HCT116 (cell line): ENCODE measurements around the gene SNRPF. TPM values are rescaled to one million over a fixed set of nuclear protein-coding genes. Genes with fewer than 3 reads are reported as not detected.

Experiments
- ATAC-seq: fragments of 200-7000 bp; cut with Tn5 transposase; 2 replicates; pipeline ENCODE4 v1.9.1; 2020; ENCODE audit warnings: mild to moderate bottlenecking, moderate library complexity
- BruUV-seq: library from RNA; stranded (reverse); fragments of 400-500 nt; replicated peaks from 2 replicates; lab custom pipeline; 2021; lab: Mats Ljungman, UMichigan
- CTCF ChIA-PET: fragments of 300-600 bp; sonication (Branson Sonifier 250); formaldehyde crosslinking; loops from one replicate; lab custom pipeline; 2021; ENCODE audit warnings: antibody characterized with exemption; lab: Charles Lee
- POLR2A ChIA-PET: fragments of 300-600, 350-600 bp; sonication (Branson Sonifier 250); formaldehyde crosslinking; loops from one replicate; lab custom pipeline; 2021; ENCODE audit warnings: antibody characterized with exemption; lab: Charles Lee
- RAD21 ChIA-PET, 2 experiments: fragments of 300-600 bp; sonication (Branson Sonifier 250); formaldehyde crosslinking; loops; one replicate each; lab custom pipeline; 2023; ENCODE audit warnings: low total read pairs in 2 of 2; ENCODE audit not compliant: uncharacterized antibody in 2 of 2, unreplicated experiment in 2 of 2, low non-redundant PET in 1 of 2; lab: Charles Lee
- DNase-seq: peaks from one replicate; pipeline ENCODE4 v3.0.0-alpha.2; 2010; ENCODE audit warnings: low read depth, low spot score
- H2AFZ ChIP-seq: fragments of 200-600 bp; shearing (Covaris generic), sonication (generic); 2 replicates; pipeline ENCODE4 v1.6.1; 2017; ENCODE audit warnings: low read depth, mixed run types, mixed read lengths, antibody characterized with exemption, low read length; ENCODE audit not compliant: poor library complexity, severe bottlenecking
- H3K27ac ChIP-seq: 2 replicates; pipeline ENCODE4 v1.5.1; 2012; ENCODE audit warnings: low read depth, low read length
- H3K27me3 ChIP-seq: fragments of 200-600 bp; sonication (generic); 2 replicates; pipeline ENCODE4 v1.6.1; 2016; ENCODE audit warnings: mixed run types, low read length, mixed read lengths; ENCODE audit not compliant: insufficient read depth
- H3K36me3 ChIP-seq, 2 experiments: fragments of 200-500 bp in 1 of 2; fragments of 200-600 bp in 1 of 2; sonication (Bioruptor generic) in 1 of 2; sonication (generic) in 1 of 2; 2 replicates each; pipeline versions ENCODE4 v1.5.1 to v1.6.1; 2014 to 2016; ENCODE audit warnings: low read length in 2 of 2, inconsistent platforms in 1 of 2, mixed read lengths in 1 of 2, mixed run types in 1 of 2; ENCODE audit not compliant: insufficient read depth in 2 of 2, control insufficient read depth in 1 of 2
- H3K4me1 ChIP-seq, 2 experiments: fragments of 200-600 bp in 1 of 2; sonication (generic) in 1 of 2; 2 replicates each; pipeline versions ENCODE4 v1.5.1 to v1.6.1; 2012 to 2017; ENCODE audit warnings: low read length in 2 of 2, inconsistent platforms in 1 of 2, mild to moderate bottlenecking in 1 of 2, mixed read lengths in 1 of 2, mixed run types in 1 of 2, moderate library complexity in 1 of 2; ENCODE audit not compliant: insufficient read depth in 2 of 2, control insufficient read depth in 1 of 2
- H3K4me2 ChIP-seq: fragments of 200-600 bp; sonication (generic); 2 replicates; pipeline ENCODE4 v1.6.1; 2017; ENCODE audit warnings: mixed run types, low read length, mixed read lengths
- H3K4me3 ChIP-seq, 2 experiments: fragments of 200-600 bp in 1 of 2; sonication (generic) in 1 of 2; replicated peaks in 1 of 2; 2 replicates each; pipeline ENCODE4 v1.5.1; 2011 to 2016; ENCODE audit warnings: low read length in 2 of 2, control low read depth in 1 of 2, low read depth in 1 of 2, mild to moderate bottlenecking in 1 of 2, mixed read lengths in 1 of 2, mixed run types in 1 of 2
- H3K79me2 ChIP-seq: fragments of 200-600 bp; sonication (generic); 2 replicates; pipeline ENCODE4 v1.6.1; 2017; ENCODE audit warnings: mild to moderate bottlenecking, mixed run types, low read length, moderate library complexity, mixed read lengths; ENCODE audit not compliant: insufficient read depth
- H3K9ac ChIP-seq: fragments of 200-600 bp; sonication (generic); 2 replicates; pipeline ENCODE4 v1.6.1; 2016; ENCODE audit warnings: low read length, mixed read lengths
- H3K9me2 ChIP-seq: fragments of 200-600 bp; sonication (generic), shearing (Covaris generic); 2 replicates; pipeline ENCODE4 v1.6.1; 2017; ENCODE audit warnings: mixed run types, mild to moderate bottlenecking, moderate library complexity; ENCODE audit not compliant: insufficient read depth
- H3K9me3 ChIP-seq, 2 experiments: fragments of 200-500 bp in 1 of 2; fragments of 200-600 bp in 1 of 2; sonication (Bioruptor generic) in 1 of 2; sonication (generic) in 1 of 2; 2 replicates each; pipeline ENCODE4 v1.6.1; 2014 to 2017; ENCODE audit warnings: low read length in 2 of 2, mixed read lengths in 2 of 2, inconsistent platforms in 1 of 2, low read depth in 1 of 2, mild to moderate bottlenecking in 1 of 2, mixed run types in 1 of 2, moderate library complexity in 1 of 2; ENCODE audit not compliant: control insufficient read depth in 1 of 2, insufficient read depth in 1 of 2
- H4K20me1 ChIP-seq: fragments of 200-600 bp; sonication (generic), shearing (Covaris generic); 2 replicates; pipeline ENCODE4 v1.6.1; 2017; ENCODE audit warnings: mixed run types, mild to moderate bottlenecking, moderate library complexity; ENCODE audit not compliant: insufficient read depth
- ATF3 ChIP-seq: IDR thresholded peaks from 2 replicates; pipeline ENCODE4 v1.6.1; 2012
- CBX3 ChIP-seq: IDR thresholded peaks from 2 replicates; pipeline ENCODE4 v1.6.1; 2012; ENCODE audit warnings: low read depth
- CEBPB ChIP-seq: IDR thresholded peaks from 2 replicates; pipeline ENCODE4 v1.6.1; 2012; ENCODE audit warnings: low read depth
- CTCF ChIP-seq, 3 experiments: fragments of 200-600 bp in 1 of 3; sonication (generic) in 1 of 3; IDR thresholded peaks in 2 of 3; conservative IDR thresholded peaks in 1 of 3; 2 replicates each; pipeline ENCODE4 v1.5.1; 2012 to 2017; ENCODE audit warnings: low read depth in 2 of 3, low read length in 2 of 3, antibody characterized with exemption in 1 of 3, borderline replicate concordance in 1 of 3, control low read depth in 1 of 3, mild to moderate bottlenecking in 1 of 3, mixed read lengths in 1 of 3, mixed run types in 1 of 3, moderate library complexity in 1 of 3; ENCODE audit not compliant: insufficient read depth in 1 of 3
- EGR1 ChIP-seq: IDR thresholded peaks from 2 replicates; pipeline ENCODE4 v1.6.1; 2012; ENCODE audit warnings: low read depth
- ELF1 ChIP-seq: IDR thresholded peaks from 2 replicates; pipeline ENCODE4 v1.6.1; 2012; ENCODE audit warnings: low read depth, borderline replicate concordance
- EZH2 ChIP-seq: fragments of 200-600 bp; sonication (generic); IDR thresholded peaks from 2 replicates; pipeline ENCODE4 v1.6.1; 2017; ENCODE audit warnings: antibody characterized with exemption, mixed run types
- EZH2phosphoT487 ChIP-seq: fragments of 200-600 bp; IDR thresholded peaks from 2 replicates; pipeline ENCODE4 v1.6.1; 2018; ENCODE audit warnings: antibody characterized with exemption, borderline replicate concordance
- FOSL1 ChIP-seq: IDR thresholded peaks from 2 replicates; pipeline ENCODE4 v1.6.1; 2012; ENCODE audit warnings: low read depth
- POLR2A ChIP-seq: IDR thresholded peaks from 2 replicates; pipeline ENCODE4 v1.7.0; 2011; ENCODE audit warnings: borderline replicate concordance; ENCODE audit not compliant: insufficient read depth, insufficient read length; ENCODE audit errors: extremely low read depth
- RAD21 ChIP-seq: IDR thresholded peaks from 2 replicates; pipeline ENCODE4 v1.6.1; 2012; ENCODE audit warnings: low read depth, mild to moderate bottlenecking
- REST ChIP-seq: IDR thresholded peaks from 2 replicates; pipeline ENCODE4 v1.6.1; 2012; ENCODE audit warnings: low read depth
- SRF ChIP-seq: IDR thresholded peaks from 2 replicates; pipeline ENCODE4 v1.6.1; 2012; ENCODE audit warnings: low read depth
- ZNF274 ChIP-seq: fragments of 200-500 bp; sonication (Bioruptor generic); IDR thresholded peaks from 2 replicates; pipeline ENCODE4 v1.6.1; 2014; ENCODE audit warnings: mild to moderate bottlenecking, low read depth, low read length, inconsistent platforms
- intact Hi-C: fragments of 100-400 bp; cut with micrococcal nuclease; formaldehyde crosslinking; loops from 2 replicates; pipeline ENCODE4 v1.10.0; 2022
- total RNA-seq: library from RNA; stranded (reverse); gene quantifications from one replicate; pipeline ENCODE4 v1.2.1, GENCODE V29; 2021; ENCODE audit not compliant: unreplicated experiment

Gene SNRPF
- total RNA-seq, 1 experiment from 2014 or later: 56.3 TPM

GRCh38 chr12:95870897-95871296 lies 12.1 kb downstream of the SNRPF start:
- ATAC-seq (no peak), DNase-seq (no peak)
- Histone ChIP-seq H3K9me2 (no peaks in the 10 kb centered on the region), H3K27me3 (no peaks in the 10 kb centered on the region), H3K9ac (no peak overlapping the region), H3K4me1 (no peaks in the 10 kb centered on the region), H3K4me2 (no peak overlapping the region), H3K27ac (no peak overlapping the region), H2AFZ (no peak overlapping the region), H3K4me3 (no peak overlapping the region), H4K20me1 (0 out of 2 replicates have a peak, but pooled peaks cover 4% of the 10 kb centered on the region), H3K9me3 (no peaks in the 10 kb centered on the region), H3K36me3 (peaks cover 10 to 13% of the 10 kb centered on the region in 2 experiments; a peak in 3 of 4 replicates), H3K79me2 (peaks cover 12% of the 10 kb centered on the region; the same call in 1 of the 2 replicates)
- CTCF ChIA-PET: no interaction called here
- BruUV-seq: no TSS peak
- POLR2A ChIA-PET: no interaction called here
- RAD21 ChIA-PET: no interaction called here
- intact Hi-C loops: no loop called here
- TF ChIP-seq SRF (no peak), ELF1 (no peak), CBX3 (no peak), EZH2phosphoT487 (no peak), FOSL1 (no peak), EZH2 (no peak), EGR1 (no peak), CTCF (IDR thresholded peaks at IDR 0.05 in 2 of 3, conservative IDR thresholded peaks at IDR 0.05 in 1 of 3; ENCODE audit: borderline replicate concordance in 1 of 3, insufficient read depth in 1 of 3, low read depth in 2 of 3, low read length in 2 of 3) (no peak), CEBPB (no peak), ZNF274 (no peak), REST (no peak), ATF3 (no peak), POLR2A (no peak), RAD21 (no peak)
